Astrocyte (in vitro differentiated cells and primary cell): ENCODE measurements around the gene CDHR2.

ENCODE experiments used
- EZH2 ChIP-seq: IDR thresholded peaks from 2 replicates; pipeline ENCODE4 v1.6.1; 2012; ENCODE audit warnings: mild to moderate bottlenecking, low read length, inconsistent platforms; ENCODE audit not compliant: insufficient read depth
- TF ChIP-seq, protein P1 (sequence below): IDR thresholded peaks from 2 replicates; pipeline ENCODE4 v1.5.1; 2011; ENCODE audit warnings: low read depth, mild to moderate bottlenecking, inconsistent platforms, low read length, moderate library complexity; ENCODE audit not compliant: insufficient read depth

DNA sequence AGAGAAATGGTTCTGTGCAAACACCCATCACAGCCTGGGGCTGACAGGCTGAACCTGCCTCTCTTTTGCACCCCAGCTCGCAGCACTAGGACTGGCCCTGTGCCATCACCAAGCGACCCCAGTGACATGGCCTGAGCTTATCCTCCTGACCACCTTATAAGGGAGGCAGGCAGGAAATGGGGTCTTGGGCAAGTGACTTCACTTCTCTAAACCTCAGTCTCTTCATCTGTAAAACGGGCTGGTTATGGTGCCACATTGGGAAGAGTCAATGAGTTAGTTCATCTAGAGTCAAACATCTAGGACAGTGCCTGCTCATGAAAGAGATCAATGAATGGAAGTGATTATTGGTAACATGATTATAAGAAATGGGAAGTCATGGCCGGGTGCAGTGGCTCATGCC lies 75.0 kb downstream of the CDHR2 start:
- no peak for TF ChIP-seq EZH2
- TF ChIP-seq, protein P1, sequence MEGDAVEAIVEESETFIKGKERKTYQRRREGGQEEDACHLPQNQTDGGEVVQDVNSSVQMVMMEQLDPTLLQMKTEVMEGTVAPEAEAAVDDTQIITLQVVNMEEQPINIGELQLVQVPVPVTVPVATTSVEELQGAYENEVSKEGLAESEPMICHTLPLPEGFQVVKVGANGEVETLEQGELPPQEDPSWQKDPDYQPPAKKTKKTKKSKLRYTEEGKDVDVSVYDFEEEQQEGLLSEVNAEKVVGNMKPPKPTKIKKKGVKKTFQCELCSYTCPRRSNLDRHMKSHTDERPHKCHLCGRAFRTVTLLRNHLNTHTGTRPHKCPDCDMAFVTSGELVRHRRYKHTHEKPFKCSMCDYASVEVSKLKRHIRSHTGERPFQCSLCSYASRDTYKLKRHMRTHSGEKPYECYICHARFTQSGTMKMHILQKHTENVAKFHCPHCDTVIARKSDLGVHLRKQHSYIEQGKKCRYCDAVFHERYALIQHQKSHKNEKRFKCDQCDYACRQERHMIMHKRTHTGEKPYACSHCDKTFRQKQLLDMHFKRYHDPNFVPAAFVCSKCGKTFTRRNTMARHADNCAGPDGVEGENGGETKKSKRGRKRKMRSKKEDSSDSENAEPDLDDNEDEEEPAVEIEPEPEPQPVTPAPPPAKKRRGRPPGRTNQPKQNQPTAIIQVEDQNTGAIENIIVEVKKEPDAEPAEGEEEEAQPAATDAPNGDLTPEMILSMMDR, result no peak
